Activated T-helper 1 cell treated with anti-CD3 and anti-CD28 coated beads, Interleukin-12 subunit alpha, Interleukin-12 subunit beta, Interleukin-2, Interleukin-4 antibody, amounts not matched to agents 30 ng/mL and 10 ng/mL and 1 ng/mL, durations not matched to agents 14 hours and 24 hours and 36 hours (primary cell): ENCODE results near the gene HGF. TPM values are rescaled to one million over a fixed set of nuclear protein-coding genes. Genes with fewer than 3 reads are reported as not detected.

Experiments
- DNase-seq: peaks from one replicate; pipeline ENCODE4 v3.0.0; 2021; ENCODE audit warnings: low spot score
- H3K27ac Mint-ChIP-seq: one replicate; pipeline ENCODE4 v1.8.0; 2021; ENCODE audit warnings: mild to moderate bottlenecking, mixed read lengths
- H3K27me3 Mint-ChIP-seq: one replicate; pipeline ENCODE4 v1.8.0; 2022; ENCODE audit warnings: mild to moderate bottlenecking, moderate library complexity, mixed read lengths; ENCODE audit not compliant: insufficient read depth
- H3K36me3 Mint-ChIP-seq: one replicate; pipeline ENCODE4 v1.8.0; 2021; ENCODE audit warnings: low read depth, mixed read lengths
- H3K4me1 Mint-ChIP-seq: one replicate; pipeline ENCODE4 v1.8.0; 2021; ENCODE audit warnings: low read depth, mixed read lengths
- H3K4me3 Mint-ChIP-seq: one replicate; pipeline ENCODE4 v1.8.0; 2021; ENCODE audit warnings: mild to moderate bottlenecking, moderate library complexity, mixed read lengths
- H3K9me3 Mint-ChIP-seq: one replicate; pipeline ENCODE4 v1.8.0; 2021; ENCODE audit warnings: mixed read lengths
- intact Hi-C: fragments of 100-400 bp; cut with micrococcal nuclease; formaldehyde crosslinking; loops from one replicate; pipeline ENCODE4 v1.15.1; 2024
- total RNA-seq: library from RNA; stranded (reverse); gene quantifications from 2 replicates; pipeline ENCODE4 v1.2.3, GENCODE V29; 2022

The HGF gene
- total RNA-seq, 1 donor from 2014 or later = not detected

DNA sequence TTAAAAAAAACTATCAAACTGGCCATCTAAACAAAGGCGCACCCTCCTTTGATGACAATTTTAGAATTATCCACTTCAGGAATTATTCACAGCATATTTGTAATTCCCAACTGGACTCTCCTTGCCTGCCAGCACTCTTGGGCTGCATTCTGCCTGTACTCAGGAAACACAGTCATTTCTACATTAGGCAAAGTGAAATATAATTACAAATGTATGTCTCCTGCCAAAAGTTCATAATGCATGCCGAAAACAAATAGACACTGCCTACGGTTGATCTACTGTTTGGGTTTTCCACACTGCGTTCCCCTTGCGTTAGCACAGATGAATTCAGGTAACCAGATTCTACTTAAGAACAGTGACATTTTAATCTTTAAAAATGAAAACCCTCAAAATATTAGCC lies 1.9 kb downstream of the HGF start:
- intact Hi-C loops = no loop called here
- Mint-ChIP-seq H3K9me3 (no peaks in the 10 kb centered on the region), H3K27me3 (peaks cover 5% of the 10 kb centered on the region), H3K4me3 (no peak overlapping the region), H3K4me1 (peaks cover 6% of the 10 kb centered on the region), H3K36me3 (no peaks in the 10 kb centered on the region), H3K27ac (no peak overlapping the region)
- no peak for DNase-seq

DNA sequence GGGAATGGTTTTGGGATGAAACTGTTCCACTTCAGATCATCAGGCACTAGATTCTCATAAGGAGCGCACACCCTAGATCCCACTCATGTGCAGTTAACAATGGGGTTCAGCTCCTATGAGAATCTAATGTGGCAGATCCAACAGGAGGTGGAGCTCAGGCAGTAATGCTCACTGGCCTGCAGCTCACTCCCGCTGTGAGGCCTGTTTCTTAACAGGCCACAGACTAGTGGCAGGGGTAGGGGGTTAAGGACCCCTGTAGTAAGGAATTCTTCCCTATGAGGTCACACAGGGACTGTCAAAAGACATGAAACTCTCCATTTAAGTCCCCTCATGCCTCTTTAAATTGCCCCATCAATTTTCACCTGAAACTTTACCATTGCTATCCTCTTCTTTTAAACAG lies 8.0 kb downstream of the HGF start:
- H3K4me1 Mint-ChIP-seq = no peaks in the 10 kb centered on the region
- no peak overlapping the region for H3K4me3 Mint-ChIP-seq
- H3K36me3 Mint-ChIP-seq = no peaks in the 10 kb centered on the region
- no peak overlapping the region for H3K27ac Mint-ChIP-seq
- peaks cover 2% of the 10 kb centered on the region for H3K27me3 Mint-ChIP-seq
- DNase-seq = no peak
- intact Hi-C loops = no loop called here
- no peaks in the 10 kb centered on the region for H3K9me3 Mint-ChIP-seq

DNA sequence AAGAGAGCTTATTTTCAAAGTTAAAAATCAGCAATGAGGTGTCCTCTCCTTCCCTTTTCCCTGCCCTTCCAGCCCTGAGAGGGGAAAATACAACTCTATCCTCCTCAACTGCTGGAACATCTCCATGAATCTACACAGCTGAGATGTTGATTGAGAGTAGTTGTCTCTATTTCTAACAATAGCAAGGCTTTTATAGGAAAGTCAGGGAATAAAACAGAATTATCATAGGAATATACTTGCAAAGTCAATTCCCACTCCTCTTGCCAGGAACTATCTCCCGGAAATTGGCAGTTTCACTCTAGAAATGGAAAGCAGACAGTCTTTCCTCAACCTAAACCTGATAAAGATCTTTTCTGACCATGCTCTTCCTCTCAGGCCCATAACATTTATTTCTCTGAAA lies 8.8 kb downstream of the HGF start:
- no peaks in the 10 kb centered on the region for H3K9me3 Mint-ChIP-seq
- H3K27ac Mint-ChIP-seq = no peak overlapping the region
- intact Hi-C loops = no loop called here
- no peaks in the 10 kb centered on the region for H3K4me1 Mint-ChIP-seq
- no peak for DNase-seq
- no peaks in the 10 kb centered on the region for H3K36me3 Mint-ChIP-seq
- H3K4me3 Mint-ChIP-seq = no peak overlapping the region
- H3K27me3 Mint-ChIP-seq = no peaks in the 10 kb centered on the region

DNA sequence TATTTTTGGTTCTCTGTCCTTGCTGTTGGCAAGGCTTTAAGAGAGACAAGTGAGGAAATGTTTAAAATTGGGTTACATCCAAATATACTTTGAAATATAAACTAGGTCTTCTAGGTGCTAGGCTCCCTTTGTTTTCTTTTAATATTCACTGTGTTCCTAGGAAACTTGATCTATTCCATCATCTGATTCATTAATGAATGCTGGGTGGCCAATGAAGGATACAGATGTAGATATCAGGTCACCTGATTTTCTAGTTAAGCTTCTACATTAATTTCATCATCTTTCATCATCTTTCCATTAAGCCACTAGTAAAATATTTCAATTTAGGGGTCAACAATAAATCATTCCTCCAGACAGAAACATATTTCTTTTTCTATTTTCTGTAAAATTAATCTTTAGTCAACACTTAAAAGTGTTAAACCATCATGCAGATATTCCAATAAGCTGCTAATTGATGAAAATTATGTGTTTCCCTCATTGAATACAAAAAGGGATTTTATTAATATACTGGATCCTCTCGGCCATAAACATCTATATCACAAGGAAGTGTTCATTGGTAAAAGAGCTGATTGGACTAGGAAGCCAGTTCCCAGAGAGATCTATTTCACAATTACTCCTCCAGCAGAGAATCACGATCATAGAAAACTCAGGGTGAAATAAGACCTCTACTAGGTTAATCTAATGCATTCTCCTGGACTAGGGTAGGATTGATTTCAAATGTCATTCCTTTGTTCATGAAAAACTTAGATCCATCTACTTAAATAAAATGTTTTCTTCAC lies 14.7 kb downstream of the HGF start:
- no peak overlapping the region for H3K4me3 Mint-ChIP-seq
- no peaks in the 10 kb centered on the region for H3K36me3 Mint-ChIP-seq
- no peaks in the 10 kb centered on the region for H3K9me3 Mint-ChIP-seq
- no peak for DNase-seq
- H3K27me3 Mint-ChIP-seq = no peaks in the 10 kb centered on the region
- intact Hi-C loops = no loop called here
- no peaks in the 10 kb centered on the region for H3K4me1 Mint-ChIP-seq
- no peak overlapping the region for H3K27ac Mint-ChIP-seq

DNA sequence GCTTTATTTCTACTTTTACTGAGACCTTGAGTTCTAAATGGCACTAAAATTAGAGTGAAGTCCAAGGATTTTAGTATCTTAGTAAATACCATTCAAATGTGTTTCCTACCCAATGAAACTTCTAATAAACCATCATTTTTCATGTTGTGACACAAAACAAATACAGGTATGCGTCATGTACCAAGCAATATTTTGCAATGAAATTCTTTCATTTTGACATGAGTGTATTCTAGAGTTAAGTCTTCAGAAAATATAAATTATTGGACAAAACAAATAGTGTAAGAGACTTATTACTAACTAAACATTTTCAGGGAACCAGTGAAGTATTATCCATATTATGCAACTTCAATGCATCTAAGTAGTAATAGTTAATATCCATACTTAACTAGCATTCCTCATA lies 16.5 kb downstream of the HGF start:
- H3K4me3 Mint-ChIP-seq = no peak overlapping the region
- intact Hi-C loops = no loop called here

DNA sequence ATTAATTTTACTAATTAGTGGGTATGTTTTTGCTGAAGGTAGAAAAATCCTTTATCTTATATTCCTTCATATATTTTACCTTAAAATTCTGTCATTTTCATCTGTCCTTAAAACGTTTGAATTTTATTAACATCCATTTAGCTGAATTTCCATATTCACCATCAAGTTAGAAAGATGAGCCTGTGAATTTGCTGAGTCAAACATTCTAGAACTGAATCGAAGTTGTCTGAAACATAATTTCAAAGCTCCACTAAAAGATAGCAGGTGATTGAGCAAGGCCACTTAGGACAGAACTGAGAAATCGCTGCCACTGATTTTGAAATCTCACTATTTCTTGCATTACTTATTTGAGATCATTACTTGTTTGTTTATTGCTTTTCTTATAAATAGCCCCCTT lies 17.5 kb downstream of the HGF start:
- no peaks in the 10 kb centered on the region for H3K4me1 Mint-ChIP-seq
- no peaks in the 10 kb centered on the region for H3K27me3 Mint-ChIP-seq
- H3K9me3 Mint-ChIP-seq = no peaks in the 10 kb centered on the region
- no peak for DNase-seq
- H3K27ac Mint-ChIP-seq = no peak overlapping the region
- H3K36me3 Mint-ChIP-seq = no peaks in the 10 kb centered on the region
- intact Hi-C loops = no loop called here
- H3K4me3 Mint-ChIP-seq = no peak overlapping the region

More for the DNA sequence above, 16.5 kb downstream of the HGF start:
- Mint-ChIP-seq H3K36me3 (no peaks in the 10 kb centered on the region), H3K4me1 (no peaks in the 10 kb centered on the region), H3K9me3 (no peaks in the 10 kb centered on the region), H3K27ac (no peak overlapping the region), H3K27me3 (no peaks in the 10 kb centered on the region)
- DNase-seq = no peak

DNA sequence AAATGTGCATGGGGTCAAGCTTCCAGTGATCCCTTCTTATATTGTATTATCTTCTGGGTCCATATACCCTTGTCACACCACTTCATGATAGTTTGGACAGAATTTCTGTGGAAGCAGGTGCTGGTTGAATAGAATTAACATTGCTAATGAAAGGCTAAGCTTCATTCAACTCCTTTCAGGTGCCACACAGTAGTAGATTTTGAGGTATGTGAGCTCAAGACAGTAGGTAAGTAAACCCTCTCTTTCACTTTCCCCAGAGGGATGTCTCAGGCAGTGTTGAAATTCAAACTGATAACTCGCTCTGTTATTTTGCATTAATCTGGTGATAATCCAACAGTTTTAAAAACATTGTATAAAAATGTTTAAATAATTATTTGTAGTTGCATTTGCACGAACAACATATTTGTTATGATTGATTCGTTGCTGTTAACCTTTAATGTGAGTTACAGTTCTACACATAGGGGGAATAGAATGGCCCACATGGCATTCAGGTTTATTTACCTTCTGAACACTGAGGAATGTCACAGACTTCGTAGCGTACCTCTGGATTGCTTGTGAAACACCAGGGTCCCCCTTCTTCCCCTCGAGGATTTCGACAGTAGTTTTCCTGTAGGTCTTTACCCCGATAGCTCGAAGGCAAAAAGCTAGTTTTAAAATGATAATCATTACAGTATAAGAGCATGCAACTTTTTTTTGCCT lies 18.1 kb downstream of the HGF start:
- no peak overlapping the region for H3K4me3 Mint-ChIP-seq
- no peak overlapping the region for H3K27ac Mint-ChIP-seq
- no peaks in the 10 kb centered on the region for H3K4me1 Mint-ChIP-seq
- H3K9me3 Mint-ChIP-seq = no peaks in the 10 kb centered on the region
- intact Hi-C loops = no loop called here
- no peaks in the 10 kb centered on the region for H3K36me3 Mint-ChIP-seq
- no peak for DNase-seq
- no peaks in the 10 kb centered on the region for H3K27me3 Mint-ChIP-seq

DNA sequence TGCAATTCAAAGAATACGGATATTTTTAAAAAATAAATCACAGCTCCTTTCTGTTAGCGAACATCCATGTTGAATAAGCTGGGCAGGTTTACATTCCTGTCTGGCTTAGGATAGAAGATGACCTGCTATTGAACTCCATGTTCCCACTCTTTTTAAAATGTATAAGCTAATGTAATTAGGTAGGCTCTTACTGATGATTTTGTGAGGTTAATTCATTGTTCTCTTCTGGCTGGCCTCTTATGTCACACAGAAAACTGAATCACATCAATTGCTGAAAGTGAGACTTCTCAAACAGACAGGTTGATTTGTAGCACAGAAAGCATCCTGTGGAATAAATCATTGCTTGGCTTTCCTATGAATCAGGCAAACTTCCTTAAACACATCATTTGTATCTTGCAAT lies 24.2 kb downstream of the HGF start:
- Mint-ChIP-seq H3K9me3 (no peaks in the 10 kb centered on the region), H3K27ac (no peak overlapping the region), H3K36me3 (no peaks in the 10 kb centered on the region), H3K4me1 (no peaks in the 10 kb centered on the region), H3K27me3 (no peaks in the 10 kb centered on the region), H3K4me3 (no peak overlapping the region)
- intact Hi-C loops = no loop called here
- DNase-seq = no peak

DNA sequence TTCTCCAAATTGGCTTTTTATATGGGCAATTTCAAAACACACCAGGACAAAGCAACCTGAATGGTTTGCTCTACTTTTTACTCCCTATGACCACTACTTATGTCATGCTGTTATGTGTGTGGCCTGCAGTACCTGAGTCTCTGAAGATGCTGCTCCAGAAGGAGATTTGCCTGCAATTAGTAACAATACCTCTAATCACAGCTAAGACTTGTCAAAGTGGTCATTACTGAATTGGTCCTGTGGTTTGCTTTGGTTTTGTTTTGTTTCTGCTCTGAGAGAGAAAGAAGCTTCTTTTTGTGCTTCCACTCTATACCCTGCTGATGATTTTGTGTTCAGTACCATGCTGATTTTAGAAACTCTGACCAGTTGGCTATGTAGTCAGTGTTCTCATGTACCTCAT lies 25.5 kb downstream of the HGF start:
- intact Hi-C loops = no loop called here
- H3K27ac Mint-ChIP-seq = no peak overlapping the region
- H3K4me3 Mint-ChIP-seq = no peak overlapping the region
- H3K36me3 Mint-ChIP-seq = no peaks in the 10 kb centered on the region
- H3K4me1 Mint-ChIP-seq = no peaks in the 10 kb centered on the region
- H3K27me3 Mint-ChIP-seq = no peaks in the 10 kb centered on the region
- no peak for DNase-seq
- H3K9me3 Mint-ChIP-seq = no peaks in the 10 kb centered on the region

DNA sequence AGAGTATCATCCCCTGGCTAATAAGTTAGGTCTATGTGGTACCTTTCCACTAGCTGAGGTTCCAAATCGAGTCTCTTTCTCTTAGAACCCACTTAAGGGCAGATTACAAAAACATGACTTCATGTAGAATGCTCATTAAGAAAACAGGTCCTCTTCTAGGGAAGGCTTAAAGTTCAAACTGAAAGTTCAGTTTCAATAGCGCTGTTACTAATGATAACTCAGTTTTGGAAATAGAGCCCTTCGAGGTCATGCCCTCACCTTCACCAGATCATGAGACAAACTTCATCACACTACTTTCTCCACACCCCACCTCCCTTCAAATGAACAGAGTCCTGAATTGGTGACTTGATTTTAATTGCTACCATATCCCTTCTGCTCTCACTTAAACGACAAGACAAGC lies 26.2 kb downstream of the HGF start:
- no peak for DNase-seq
- no peak overlapping the region for H3K4me3 Mint-ChIP-seq
- H3K9me3 Mint-ChIP-seq = no peaks in the 10 kb centered on the region
- intact Hi-C loops = no loop called here
- H3K27me3 Mint-ChIP-seq = no peaks in the 10 kb centered on the region
- H3K27ac Mint-ChIP-seq = no peak overlapping the region
- H3K36me3 Mint-ChIP-seq = no peaks in the 10 kb centered on the region
- H3K4me1 Mint-ChIP-seq = no peaks in the 10 kb centered on the region

DNA sequence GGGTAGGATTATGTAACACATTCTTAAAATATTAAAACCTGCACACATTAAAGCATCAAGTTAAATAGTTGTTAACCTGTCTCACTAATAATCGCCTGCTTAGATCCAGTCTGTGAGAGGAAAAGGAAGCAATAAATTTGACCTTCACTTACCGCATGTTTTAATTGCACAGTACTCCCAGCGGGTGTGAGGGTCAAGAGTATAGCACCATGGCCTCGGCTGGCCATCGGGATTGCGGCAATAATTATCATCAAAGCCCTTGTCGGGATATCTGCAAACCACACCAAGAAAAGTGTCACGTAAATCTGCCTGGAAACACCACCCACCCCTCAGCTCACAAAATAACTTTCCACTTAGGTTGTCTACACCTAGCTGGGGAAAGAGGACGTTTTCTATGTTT lies 26.6 kb downstream of the HGF start:
- no peaks in the 10 kb centered on the region for H3K27me3 Mint-ChIP-seq
- intact Hi-C loops = no loop called here
- H3K4me1 Mint-ChIP-seq = no peaks in the 10 kb centered on the region
- H3K36me3 Mint-ChIP-seq = no peaks in the 10 kb centered on the region
- H3K4me3 Mint-ChIP-seq = no peak overlapping the region
- DNase-seq = no peak
- H3K27ac Mint-ChIP-seq = no peak overlapping the region
- no peaks in the 10 kb centered on the region for H3K9me3 Mint-ChIP-seq

DNA sequence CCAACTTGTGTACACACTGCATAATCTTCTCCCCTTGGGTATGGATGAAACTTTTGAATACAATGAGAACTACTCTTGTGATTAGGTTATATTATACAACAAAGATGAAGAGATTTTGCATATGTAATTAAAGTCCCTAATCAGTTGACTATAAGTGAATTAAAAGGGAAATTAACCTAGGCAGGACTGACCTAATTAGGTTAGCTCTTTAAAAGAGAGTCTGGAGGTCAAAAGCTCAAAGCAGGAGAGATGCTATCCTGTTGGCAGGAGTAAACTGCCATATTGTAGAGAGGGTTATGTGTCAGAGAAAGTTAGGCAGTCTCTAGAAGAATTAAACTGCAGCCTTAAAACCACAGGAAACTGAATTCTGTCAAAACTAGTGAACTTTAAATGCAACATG lies 29.4 kb downstream of the HGF start:
- intact Hi-C loops = no loop called here
- Mint-ChIP-seq H3K4me1 (no peaks in the 10 kb centered on the region), H3K9me3 (no peaks in the 10 kb centered on the region), H3K27me3 (no peaks in the 10 kb centered on the region), H3K27ac (no peak overlapping the region), H3K4me3 (no peak overlapping the region), H3K36me3 (no peaks in the 10 kb centered on the region)
- no peak for DNase-seq

DNA sequence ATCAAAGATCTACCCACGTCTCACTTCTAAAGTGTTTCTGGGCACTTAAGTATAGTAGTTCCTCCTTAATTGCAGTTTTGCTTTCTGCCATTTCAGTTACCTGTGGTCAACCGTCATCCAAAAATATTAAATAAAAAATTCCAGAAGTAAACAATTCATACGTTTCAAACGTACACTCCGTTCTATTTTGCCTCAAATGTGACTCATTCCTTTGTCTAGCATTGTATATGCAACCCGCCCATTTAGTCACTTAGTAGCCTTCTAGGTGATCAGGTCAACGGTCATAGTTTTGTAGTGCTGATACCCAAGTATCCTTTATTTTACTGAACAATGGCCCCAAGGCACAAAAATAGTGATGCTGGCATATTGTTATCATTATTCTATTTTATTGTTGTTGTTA lies 33.8 kb downstream of the HGF start:
- no peaks in the 10 kb centered on the region for H3K9me3 Mint-ChIP-seq
- H3K4me1 Mint-ChIP-seq = no peaks in the 10 kb centered on the region
- H3K27ac Mint-ChIP-seq = no peak overlapping the region
- H3K27me3 Mint-ChIP-seq = no peaks in the 10 kb centered on the region
- no peak for DNase-seq
- no peak overlapping the region for H3K4me3 Mint-ChIP-seq
- H3K36me3 Mint-ChIP-seq = no peaks in the 10 kb centered on the region
- intact Hi-C loops = no loop called here

DNA sequence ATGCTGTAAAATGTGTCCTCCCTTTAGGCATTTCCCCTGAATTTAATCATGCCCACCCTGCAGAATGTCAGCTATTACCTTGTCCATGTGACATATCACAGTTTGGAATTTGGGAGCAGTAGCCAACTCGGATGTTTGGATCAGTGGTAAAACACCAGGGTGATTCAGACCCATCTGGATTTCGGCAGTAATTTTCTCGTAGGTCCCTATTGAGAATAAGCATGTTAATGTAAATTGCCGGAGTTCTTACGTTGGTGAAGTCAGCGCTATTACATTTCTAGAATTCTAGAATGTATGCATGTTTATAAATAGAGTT lies 44.1 kb downstream of the HGF start:
- Mint-ChIP-seq H3K4me3 (no peak overlapping the region), H3K4me1 (no peaks in the 10 kb centered on the region), H3K27me3 (no peaks in the 10 kb centered on the region), H3K36me3 (no peaks in the 10 kb centered on the region), H3K27ac (no peak overlapping the region), H3K9me3 (no peaks in the 10 kb centered on the region)
- intact Hi-C loops = no loop called here
- DNase-seq = no peak
